Activated naive CD4-positive, alpha-beta T cell (primary cell): ENCODE results near the gene MTG1.
"Not testable (repeated sequence)": the region's sequence is repeated elsewhere in the genome, so short reads cannot be mapped to it uniquely, and the experiment has no call there.

ENCODE experiments used
- DNase-seq, 4 experiments: peaks; one replicate each; lab custom pipeline; 2025; lab: John Stamatoyannopoulos, UW

Gene MTG1

GRCh38 chr10:133378251-133379096 is 15.5 kb upstream of the MTG1 start:
- peak in 2 of 4 experiments; percentile 56 to 64 for DNase-seq

- DNase-seq, result peak in 1 of 4 experiments; percentile 49
Measured at GRCh38 chr10:133379152-133379800, 14.7 kb upstream of the MTG1 start, which contains the start of gene PAOX. PAOX (plus strand) TSS chr10:133379262; CDS start chr10:133379317, 55 bp downstream.

GRCh38 chr10:133379801-133380666 is 13.9 kb upstream of the MTG1 start:
- DNase-seq, result no peak

GRCh38 chr10:133381036-133381435 is 12.9 kb upstream of the MTG1 start:
- DNase-seq, result no peak

- no peak for DNase-seq
Measured at GRCh38 chr10:133383551-133383950, 10.4 kb upstream of the MTG1 start.

- no peak for DNase-seq
Measured at GRCh38 chr10:133384071-133384470, 9.9 kb upstream of the MTG1 start.

GRCh38 chr10:133385214-133385613 is 8.7 kb upstream of the MTG1 start:
- DNase-seq, result no peak

- DNase-seq, result not testable (repeated sequence)
Measured at GRCh38 chr10:133386951-133387350, 7.0 kb upstream of the MTG1 start.

- DNase-seq, result no peak
Measured at GRCh38 chr10:133388236-133388972, 5.6 kb upstream of the MTG1 start.

- DNase-seq, result no peak
Measured at GRCh38 chr10:133388973-133389818, 4.8 kb upstream of the MTG1 start.

GRCh38 chr10:133390597-133391248 is 3.2 kb upstream of the MTG1 start:
- no peak for DNase-seq

GRCh38 chr10:133391249-133391635 is 2.7 kb upstream of the MTG1 start:
- no peak for DNase-seq

GRCh38 chr10:133391761-133392518 is 2.0 kb upstream of the MTG1 start:
- DNase-seq, result no peak

- DNase-seq, result no peak
Measured at GRCh38 chr10:133393401-133394063, 425 bp upstream of the MTG1 start.

- no peak for DNase-seq
Measured at GRCh38 chr10:133394801-133395221, 854 bp downstream of the MTG1 start.

GRCh38 chr10:133396035-133396624 is 2.2 kb downstream of the MTG1 start:
- DNase-seq, result no peak

GRCh38 chr10:133397938-133398337 is 4.0 kb downstream of the MTG1 start:
- DNase-seq, result no peak

- DNase-seq, result no peak
Measured at GRCh38 chr10:133399123-133399601, 5.2 kb downstream of the MTG1 start.
